BJ (cell line): Measurements from ENCODE around the gene SGSM1. TPM values are rescaled to one million over a fixed set of nuclear protein-coding genes. Genes with fewer than 3 reads are reported as not detected.

ENCODE experiments used
- CTCF ChIA-PET: fragments of 350-600 bp; formaldehyde crosslinking; extraction: SDS; loops from one replicate; lab custom pipeline; 2021; ENCODE audit warnings: antibody characterized with exemption, inconsistent platforms; lab: Yijun Ruan, JAX
- POLR2A ChIA-PET: fragments of 300-600 bp; sonication (Branson Sonifier 250); formaldehyde crosslinking; extraction: SDS; loops from one replicate; lab custom pipeline; 2021; ENCODE audit warnings: antibody characterized with exemption; lab: Charles Lee
- DNase-seq: peaks from one replicate; pipeline ENCODE4 v3.0.0-alpha.2; 2011; ENCODE audit warnings: low read depth
- H3K27me3 ChIP-seq: 2 replicates; pipeline ENCODE4 v1.6.0; 2011; ENCODE audit warnings: low read length; ENCODE audit not compliant: control insufficient read depth, insufficient read depth
- H3K36me3 ChIP-seq: 2 replicates; pipeline ENCODE4 v1.5.1; 2011; ENCODE audit warnings: low read length; ENCODE audit not compliant: control insufficient read depth, insufficient read depth
- H3K4me3 ChIP-seq: 2 replicates; pipeline ENCODE4 v1.5.1; 2011; ENCODE audit warnings: low read depth, mild to moderate bottlenecking, control low read depth, low read length
- polyA plus RNA-seq: library from polyadenylated mRNA; depleted of rRNA; stranded (reverse); fragments of >200 nt; gene quantifications from 2 replicates; pipeline ENCODE4 v1.2.3, GENCODE V29; 2011
- TF ChIP-seq, protein P1 (sequence below): IDR thresholded peaks from 2 replicates; pipeline ENCODE4 v1.5.1; 2011; ENCODE audit warnings: low read depth, mild to moderate bottlenecking, control low read depth, inconsistent platforms, low read length, moderate library complexity; ENCODE audit not compliant: insufficient read depth

Gene SGSM1
- polyA plus RNA-seq, 1 experiment: not detected

GRCh38 chr22:24796056-24796455 lies 10.0 kb upstream of the SGSM1 start:
- POLR2A ChIA-PET: no interaction called here
- H3K36me3 ChIP-seq: no peaks in the 10 kb centered on the region
- DNase-seq: no peak
- no peaks in the 10 kb centered on the region for H3K27me3 ChIP-seq
- TF ChIP-seq, protein P1, sequence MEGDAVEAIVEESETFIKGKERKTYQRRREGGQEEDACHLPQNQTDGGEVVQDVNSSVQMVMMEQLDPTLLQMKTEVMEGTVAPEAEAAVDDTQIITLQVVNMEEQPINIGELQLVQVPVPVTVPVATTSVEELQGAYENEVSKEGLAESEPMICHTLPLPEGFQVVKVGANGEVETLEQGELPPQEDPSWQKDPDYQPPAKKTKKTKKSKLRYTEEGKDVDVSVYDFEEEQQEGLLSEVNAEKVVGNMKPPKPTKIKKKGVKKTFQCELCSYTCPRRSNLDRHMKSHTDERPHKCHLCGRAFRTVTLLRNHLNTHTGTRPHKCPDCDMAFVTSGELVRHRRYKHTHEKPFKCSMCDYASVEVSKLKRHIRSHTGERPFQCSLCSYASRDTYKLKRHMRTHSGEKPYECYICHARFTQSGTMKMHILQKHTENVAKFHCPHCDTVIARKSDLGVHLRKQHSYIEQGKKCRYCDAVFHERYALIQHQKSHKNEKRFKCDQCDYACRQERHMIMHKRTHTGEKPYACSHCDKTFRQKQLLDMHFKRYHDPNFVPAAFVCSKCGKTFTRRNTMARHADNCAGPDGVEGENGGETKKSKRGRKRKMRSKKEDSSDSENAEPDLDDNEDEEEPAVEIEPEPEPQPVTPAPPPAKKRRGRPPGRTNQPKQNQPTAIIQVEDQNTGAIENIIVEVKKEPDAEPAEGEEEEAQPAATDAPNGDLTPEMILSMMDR: no peak
- H3K4me3 ChIP-seq: no peak overlapping the region
- CTCF ChIA-PET: no interaction called here

- Histone ChIP-seq H3K4me3 (no peak overlapping the region), H3K27me3 (no peaks in the 10 kb centered on the region), H3K36me3 (no peaks in the 10 kb centered on the region)
- ChIA-PET POLR2A (no interaction called here), CTCF (no interaction called here)
- DNase-seq: no peak
- TF ChIP-seq, protein P1: no peak
Observed at GRCh38 chr22:24796860-24797259, 9.2 kb upstream of the SGSM1 start.

DNA sequence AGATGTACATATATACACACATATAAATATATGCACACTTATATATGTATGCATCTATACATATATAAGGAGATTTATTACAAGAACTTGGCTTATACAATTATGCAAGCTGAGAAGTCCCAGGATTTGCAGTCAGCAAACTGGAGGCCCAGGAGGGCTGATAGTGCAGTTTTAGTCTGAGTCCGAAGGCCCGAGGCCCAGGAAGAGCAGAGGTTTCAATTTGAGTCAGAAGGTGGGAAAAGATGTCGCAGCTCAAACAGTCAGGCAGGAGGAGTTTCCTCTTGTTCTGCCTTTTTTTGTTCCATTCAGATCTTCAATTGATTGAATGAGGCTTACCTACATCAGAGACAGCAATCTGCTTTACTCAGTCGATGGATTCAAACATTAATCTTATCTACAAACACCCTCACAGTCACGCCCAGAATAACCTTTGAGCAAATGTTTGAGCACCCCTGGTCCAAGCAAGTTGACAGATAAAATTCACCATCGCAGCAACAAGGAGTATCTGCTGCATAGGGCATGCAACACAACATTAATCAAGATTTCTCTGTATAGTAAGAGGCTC lies 4.0 kb upstream of the SGSM1 start:
- Histone ChIP-seq H3K4me3 (no peak overlapping the region), H3K27me3 (no peaks in the 10 kb centered on the region; the same call in 1 of the 2 replicates), H3K36me3 (no peaks in the 10 kb centered on the region)
- ChIA-PET POLR2A (no interaction called here), CTCF (interaction anchor here (0.7 to 2.3 kb wide), 12 partner anchors 9 to 1737 kb away, joined by 3 to 17 read pairs (median 9); no protein-coding TSS in a partner anchor)
- TF ChIP-seq, protein P1: no peak
- DNase-seq: no peak

- DNase-seq: no peak
- ChIA-PET CTCF (interaction anchor here (0.6 to 2.3 kb wide), 25 partner anchors 9 to 499 kb away, joined by 3 to 17 read pairs (median 4); no protein-coding TSS in a partner anchor), POLR2A (no interaction called here)
- Histone ChIP-seq H3K4me3 (no peak overlapping the region), H3K27me3 (peaks cover 3% of the 10 kb centered on the region), H3K36me3 (no peaks in the 10 kb centered on the region)
- TF ChIP-seq, protein P1: peak; percentile 94
Observed at GRCh38 chr22:24803064-24803542, 2.9 kb upstream of the SGSM1 start.

GRCh38 chr22:24806663-24807001 lies 621 bp downstream of the SGSM1 start:
- TF ChIP-seq, protein P1: no peak
- no peak overlapping the region for H3K4me3 ChIP-seq
- peaks cover 5% of the 10 kb centered on the region for H3K27me3 ChIP-seq
- H3K36me3 ChIP-seq: no peaks in the 10 kb centered on the region
- CTCF ChIA-PET: no interaction called here
- POLR2A ChIA-PET: no interaction called here
- no peak for DNase-seq
